ENCODE results near the gene RFX2.
A peak's percentile ranks its signal among the peaks of the same experiment; 100 is the strongest.
"Not testable (repeated sequence)": the region's sequence is repeated elsewhere in the genome, so short reads cannot be mapped to it uniquely, and the experiment has no call there.

RFX2 gene

DNA sequence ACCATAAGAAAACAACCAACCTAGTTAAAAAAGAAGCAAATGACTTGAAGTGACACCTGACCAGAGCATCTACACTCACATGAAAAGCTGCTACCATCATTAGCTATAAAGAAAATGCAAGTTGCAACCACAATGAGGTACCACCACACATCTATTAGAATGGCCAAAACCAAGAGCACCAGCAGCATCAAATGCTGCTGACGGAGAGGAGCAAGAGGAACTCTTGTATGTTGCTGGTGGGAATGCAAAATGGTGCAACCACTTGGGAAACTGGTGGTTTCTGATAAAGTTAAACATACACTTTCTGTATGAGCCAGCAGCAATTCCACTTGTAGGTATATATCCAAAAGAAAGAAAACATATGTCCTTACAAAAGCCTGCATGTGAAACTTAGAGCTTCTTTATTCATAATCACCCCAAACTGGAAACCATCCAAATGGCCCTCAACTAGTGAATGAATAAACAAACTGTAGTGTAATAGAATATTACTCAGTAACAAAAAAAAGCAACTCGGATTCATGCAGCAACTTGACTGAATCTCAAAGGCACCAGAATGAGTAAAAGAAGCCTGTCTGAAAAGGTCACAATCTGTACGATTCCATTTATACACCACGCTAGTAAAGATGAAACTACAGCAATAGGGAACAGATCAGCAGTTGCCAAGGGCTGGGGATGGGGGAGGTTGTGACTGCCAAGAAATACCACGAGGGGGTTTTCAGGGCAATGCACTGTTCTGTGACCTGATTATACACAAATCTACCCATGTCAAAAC lies 71.5 kb downstream of the RFX2 start:
- DNase-seq (ENCODE audit: low spot score) = no peak

GRCh38 chr19:6035026-6035425 lies 75.3 kb downstream of the RFX2 start:
- no peak for DNase-seq (ENCODE audit: low spot score)

GRCh38 chr19:6034512-6034911 lies 75.8 kb downstream of the RFX2 start:
- DNase-seq (ENCODE audit: low spot score) = no peak

- no peak for DNase-seq (ENCODE audit: low spot score)
Observed at GRCh38 chr19:6033744-6034264, 76.5 kb downstream of the RFX2 start.

DNA sequence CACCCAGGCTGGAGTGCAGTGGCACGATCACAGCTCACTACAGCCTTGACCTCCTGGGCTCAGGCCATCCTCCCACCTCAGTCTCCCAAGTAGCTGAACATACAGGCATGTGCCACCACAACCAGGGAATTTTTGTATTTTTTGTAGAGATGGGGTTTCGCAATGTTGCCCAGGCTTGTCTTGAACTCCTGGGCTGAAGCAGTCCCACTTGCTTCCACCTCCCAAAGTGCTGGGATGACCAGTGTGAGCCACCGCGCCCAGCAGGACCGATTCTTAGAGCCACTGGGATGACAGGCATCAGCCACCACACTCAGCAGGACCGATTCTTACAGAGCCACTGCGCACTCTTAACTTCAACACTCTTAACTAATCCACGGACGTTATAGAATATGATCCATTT lies 77.5 kb downstream of the RFX2 start:
- no peak for DNase-seq (ENCODE audit: low spot score)

DNA sequence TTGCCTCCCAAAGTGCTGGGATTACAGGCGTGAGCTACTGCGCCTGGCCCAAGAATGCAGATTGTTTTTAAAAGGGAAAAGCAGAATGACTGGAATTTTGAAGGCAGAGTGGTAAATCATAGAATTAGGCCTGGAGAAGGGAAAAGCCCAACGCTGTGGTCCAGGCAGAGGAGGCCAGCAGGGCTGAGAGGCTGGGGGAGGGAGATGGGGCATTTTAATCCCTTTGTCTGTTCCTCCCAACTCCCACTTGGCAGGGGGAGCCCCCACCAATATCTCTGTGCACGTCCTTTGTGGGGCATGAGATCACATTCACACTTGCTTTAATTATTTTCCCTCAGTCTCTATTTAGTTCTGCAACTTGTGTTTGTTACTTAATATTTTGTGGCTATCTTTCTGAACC lies 77.9 kb downstream of the RFX2 start:
- DNase-seq (ENCODE audit: low spot score) = no peak

DNA sequence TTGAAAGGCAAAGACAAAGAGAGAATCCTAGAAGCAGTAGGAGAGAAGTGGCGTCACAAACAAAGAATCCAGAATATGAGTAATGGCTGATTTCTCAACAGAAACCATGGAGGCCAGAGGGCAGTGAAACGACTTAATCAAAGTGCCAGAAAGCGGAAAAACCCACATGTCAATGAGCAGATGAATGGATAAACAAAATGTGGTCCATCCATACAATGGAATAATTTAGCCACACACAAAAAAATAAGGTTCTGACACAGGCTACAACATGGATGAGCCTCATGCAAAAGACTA lies 80.1 kb downstream of the RFX2 start:
- DNase-seq (ENCODE audit: low spot score) = no peak

- no peak for DNase-seq (ENCODE audit: low spot score)
Observed at GRCh38 chr19:6026390-6027227, 83.7 kb downstream of the RFX2 start.

GRCh38 chr19:6024756-6025155 lies 85.5 kb downstream of the RFX2 start:
- DNase-seq (ENCODE audit: low spot score) = not testable (repeated sequence)

GRCh38 chr19:6023936-6024335 lies 86.4 kb downstream of the RFX2 start:
- no peak for DNase-seq (ENCODE audit: low spot score)

GRCh38 chr19:6023085-6023682 lies 87.1 kb downstream of the RFX2 start:
- no peak for DNase-seq (ENCODE audit: low spot score)

DNA sequence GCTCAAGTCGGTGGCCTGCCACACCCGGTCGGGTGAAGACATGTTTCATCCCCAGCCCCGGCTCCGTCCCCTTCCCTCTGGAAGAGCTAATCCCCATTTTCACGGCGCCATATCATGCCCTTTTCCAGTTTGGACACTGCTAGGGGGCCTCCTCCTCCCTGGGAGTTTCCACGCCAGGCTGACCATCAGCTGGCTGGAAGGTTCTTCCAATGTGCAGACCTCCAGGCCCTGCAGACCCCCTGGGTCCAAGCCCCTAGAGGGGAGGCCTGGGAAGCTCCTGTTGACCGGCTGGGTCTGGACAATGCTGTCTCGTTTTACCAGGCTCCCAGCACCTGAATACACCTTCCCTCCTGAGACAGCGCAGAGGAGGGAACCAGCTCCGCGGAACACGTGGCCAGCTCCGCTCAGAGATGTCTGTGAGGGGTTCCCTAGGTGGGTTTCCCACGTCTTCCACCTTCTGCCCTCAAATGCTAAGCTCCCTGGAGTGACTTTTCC lies 87.7 kb downstream of the RFX2 start:
- DNase-seq (ENCODE audit: low spot score) = no peak

- DNase-seq (ENCODE audit: low spot score) = peak; percentile 82
Observed at GRCh38 chr19:6021878-6022569, 88.3 kb downstream of the RFX2 start.

DNA sequence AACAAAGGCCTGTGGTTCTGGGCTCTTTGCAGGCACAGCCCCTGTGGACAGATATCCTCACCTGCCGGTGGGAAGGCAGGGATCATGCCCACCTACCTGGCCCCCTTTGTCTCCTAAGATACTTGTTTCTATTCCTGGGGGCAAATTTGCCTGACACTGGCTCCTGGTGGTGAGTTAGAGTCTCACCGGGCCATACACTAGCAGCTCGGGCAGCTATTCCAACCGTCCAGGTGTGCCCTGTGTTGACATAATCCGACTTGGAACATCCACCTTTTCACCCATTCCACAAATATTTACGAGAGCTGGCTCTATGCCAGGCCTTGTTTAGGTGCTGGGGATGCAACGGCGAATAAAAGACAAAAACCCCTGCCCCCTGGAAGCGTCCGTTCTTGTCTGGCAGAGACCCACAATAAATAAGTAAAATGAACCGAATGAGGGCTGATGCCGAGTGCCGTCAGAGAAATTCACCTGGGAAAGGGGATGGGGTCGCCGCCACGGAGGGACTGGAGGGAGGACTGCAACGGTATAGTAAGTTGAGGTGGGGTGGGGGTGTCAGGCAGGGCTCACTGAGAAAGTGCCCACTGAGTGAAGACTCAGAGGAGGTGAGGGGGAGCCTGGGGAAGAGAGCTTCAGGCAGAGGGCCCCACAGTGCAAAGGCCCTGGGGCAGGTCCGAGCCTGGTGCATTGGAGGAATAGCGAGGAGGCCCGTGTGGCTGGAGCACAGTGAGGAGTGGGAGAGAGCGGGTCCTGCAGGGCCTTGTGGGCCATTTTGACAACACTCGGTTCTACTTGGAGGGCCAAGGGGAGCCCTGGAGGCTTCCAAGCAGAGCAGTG lies 89.1 kb downstream of the RFX2 start:
- DNase-seq (ENCODE audit: low spot score) = no peak

GRCh38 chr19:6020166-6020882 lies 90.0 kb downstream of the RFX2 start:
- no peak for DNase-seq (ENCODE audit: low spot score)

DNA sequence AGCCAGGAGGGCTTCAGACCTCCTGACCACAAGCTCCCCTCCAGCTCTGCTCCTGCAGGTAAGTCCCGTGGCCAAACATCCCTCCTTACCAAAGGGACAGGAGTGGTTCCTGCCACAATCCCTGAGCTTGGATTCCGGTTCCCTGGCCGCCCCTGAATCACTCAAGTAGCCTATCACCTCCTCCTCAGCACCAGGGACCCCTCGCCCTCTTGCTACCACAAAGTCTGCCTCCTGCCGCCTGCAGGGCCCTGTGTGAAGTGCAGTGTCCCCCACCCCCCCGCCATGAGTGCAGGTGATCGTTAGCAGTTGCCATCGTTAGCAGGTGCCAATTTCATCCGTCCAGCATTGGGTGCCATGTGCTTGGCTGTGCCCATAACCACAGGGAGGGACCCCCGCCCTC lies 91.5 kb downstream of the RFX2 start:
- no peak for DNase-seq (ENCODE audit: low spot score)

DNA sequence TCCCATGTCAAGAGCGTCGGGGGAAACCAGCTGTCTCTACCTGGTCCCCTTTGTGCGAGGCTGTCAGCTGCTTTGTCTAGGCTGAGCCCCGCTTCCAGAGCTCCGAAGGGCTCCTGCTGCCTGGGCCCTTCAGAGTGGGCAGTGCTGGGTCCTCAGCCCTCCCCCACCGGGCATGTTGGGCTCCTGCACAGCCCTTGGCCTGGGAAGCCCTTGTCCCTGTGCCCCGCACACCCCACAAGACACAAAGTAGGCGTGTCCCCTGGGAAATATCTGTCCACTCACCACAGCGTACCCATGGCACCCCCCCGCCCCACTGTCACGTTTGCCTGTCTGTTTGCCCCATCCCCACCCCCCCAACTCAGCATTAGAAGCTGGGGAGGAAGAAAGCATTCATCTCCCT lies 92.7 kb downstream of the RFX2 start:
- DNase-seq (ENCODE audit: low spot score) = no peak

DNA sequence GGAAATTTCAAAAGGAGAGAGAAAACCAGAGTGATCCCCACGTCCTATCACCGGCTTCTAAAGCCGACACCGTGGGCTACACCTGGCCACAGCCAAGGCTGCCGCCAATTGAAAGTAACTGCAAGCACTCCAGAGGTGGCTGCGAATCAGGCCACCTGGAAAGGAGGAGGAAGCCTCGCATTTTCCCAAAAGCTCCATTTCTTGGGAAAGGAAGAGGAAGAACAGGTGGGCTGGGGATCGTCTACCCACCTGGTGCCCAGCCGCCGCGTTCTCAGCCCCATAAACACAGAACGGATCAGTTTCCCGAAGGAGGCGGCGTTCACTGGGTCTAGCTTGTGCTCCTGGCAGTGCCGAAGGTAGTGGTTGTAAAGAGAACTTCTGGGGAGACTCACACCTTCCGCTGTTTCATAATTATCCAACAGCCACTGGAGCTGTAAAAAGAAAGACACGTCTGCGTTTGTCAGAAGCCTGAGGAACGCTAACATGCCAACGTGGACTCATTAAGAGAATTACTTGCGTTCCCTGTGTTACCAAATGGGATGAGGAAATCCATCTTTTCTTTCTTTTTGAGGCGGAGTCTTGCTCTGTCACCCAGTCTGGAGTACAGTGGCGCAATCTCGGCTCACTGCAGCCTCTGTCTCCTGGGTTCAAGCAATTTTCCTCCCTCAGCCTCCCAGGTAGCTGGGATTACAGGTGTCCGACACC lies 94.3 kb downstream of the RFX2 start:
- DNase-seq (ENCODE audit: low spot score) = no peak

DNA sequence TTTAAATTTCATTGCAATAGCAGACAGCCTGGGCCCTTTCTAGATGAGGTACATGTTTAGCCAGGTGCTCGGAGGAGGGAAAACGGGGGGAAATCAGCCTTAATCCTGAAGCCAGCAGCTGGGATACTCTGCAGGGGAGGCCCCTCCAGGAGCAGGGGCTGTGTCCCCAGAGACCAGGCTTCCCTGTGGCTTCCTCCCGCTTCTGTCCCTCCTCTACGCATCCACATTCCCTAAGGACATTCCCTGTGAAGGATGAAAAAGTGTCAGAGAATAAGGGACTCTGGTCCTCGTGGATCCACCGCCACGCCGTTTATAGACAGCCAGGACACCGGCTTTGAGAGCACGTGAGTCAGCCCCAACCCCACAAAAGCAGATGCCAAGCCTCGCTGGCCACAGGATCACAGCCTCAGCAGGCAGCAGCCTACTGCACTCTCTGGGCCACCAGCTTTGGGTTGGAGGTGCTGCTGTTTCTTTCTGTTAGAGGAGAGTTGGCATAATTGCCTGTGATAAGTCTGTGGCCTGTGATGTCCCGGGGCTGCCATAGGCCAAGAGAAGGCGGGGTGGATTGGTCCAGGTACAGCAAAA lies 95.7 kb downstream of the RFX2 start:
- DNase-seq (ENCODE audit: low spot score) = no peak

Data from cerebellar cortex (tissue), 1 donor.